Astrocyte (in vitro differentiated cells and primary cell): ENCODE measurements around the gene FAM3B. TPM values are rescaled to one million over a fixed set of nuclear protein-coding genes. Genes with fewer than 3 reads are reported as not detected.

ENCODE experiments used
- DNase-seq: peaks from one replicate; pipeline ENCODE4 v3.0.0-alpha.2; 2010; ENCODE audit warnings: low read depth
- FAIRE-seq: peaks from 2 replicates; lab custom pipeline; 2011; peaks lifted over from hg19 to GRCh38; lab: Jason Lieb, UNC
- H2AFZ ChIP-seq: 2 replicates; pipeline ENCODE4 v1.6.0; 2012; ENCODE audit warnings: low read depth, low read length, inconsistent platforms
- H3K27ac ChIP-seq: 2 replicates; pipeline ENCODE4 v1.5.1; 2011; ENCODE audit warnings: low read depth, low read length, inconsistent platforms
- H3K27me3 ChIP-seq: 2 replicates; pipeline ENCODE4 v1.6.0; 2011; ENCODE audit warnings: low read length, inconsistent platforms; ENCODE audit not compliant: insufficient read depth
- H3K36me3 ChIP-seq: 2 replicates; pipeline ENCODE4 v1.5.1; 2011; ENCODE audit warnings: low read length, inconsistent platforms; ENCODE audit not compliant: insufficient read depth
- H3K4me1 ChIP-seq: 2 replicates; pipeline ENCODE4 v1.5.1; 2011; ENCODE audit warnings: low read length, inconsistent platforms; ENCODE audit not compliant: insufficient read depth
- H3K4me2 ChIP-seq: 2 replicates; pipeline ENCODE4 v1.6.0; 2012; ENCODE audit warnings: low read length, inconsistent platforms
- H3K4me3 ChIP-seq: 2 replicates; pipeline ENCODE4 v1.5.1; 2011; ENCODE audit warnings: low read depth, mild to moderate bottlenecking, low read length, inconsistent platforms; ENCODE audit not compliant: insufficient read depth
- H3K79me2 ChIP-seq: 2 replicates; pipeline ENCODE4 v1.6.0; 2012; ENCODE audit warnings: mild to moderate bottlenecking, low read length, inconsistent platforms; ENCODE audit not compliant: insufficient read depth
- H3K9ac ChIP-seq: 2 replicates; pipeline ENCODE4 v1.6.0; 2012; ENCODE audit warnings: mild to moderate bottlenecking, low read length, inconsistent platforms
- H3K9me3 ChIP-seq: 2 replicates; pipeline ENCODE4 v1.5.1; 2012; ENCODE audit warnings: low read depth, mild to moderate bottlenecking, low read length, inconsistent platforms; ENCODE audit not compliant: insufficient read depth
- H4K20me1 ChIP-seq: 2 replicates; pipeline ENCODE4 v1.6.0; 2012; ENCODE audit warnings: low read length, inconsistent platforms; ENCODE audit not compliant: insufficient read depth
- H3K27ac Mint-ChIP-seq: one replicate; pipeline ENCODE4 v1.8.0; 2021; ENCODE audit warnings: mild to moderate bottlenecking, mixed read lengths; ENCODE audit not compliant: unreplicated experiment
- H3K27me3 Mint-ChIP-seq: one replicate; pipeline ENCODE4 v1.8.0; 2021; ENCODE audit warnings: low read depth, mixed read lengths; ENCODE audit not compliant: unreplicated experiment
- H3K36me3 Mint-ChIP-seq: one replicate; pipeline ENCODE4 v1.8.0; 2021; ENCODE audit warnings: low read depth, mixed read lengths; ENCODE audit not compliant: unreplicated experiment
- H3K4me1 Mint-ChIP-seq: one replicate; pipeline ENCODE4 v1.8.0; 2021; ENCODE audit warnings: low read depth, mixed read lengths; ENCODE audit not compliant: unreplicated experiment
- H3K4me3 Mint-ChIP-seq: one replicate; pipeline ENCODE4 v1.8.0; 2021; ENCODE audit warnings: mild to moderate bottlenecking, moderate library complexity, mixed read lengths; ENCODE audit not compliant: unreplicated experiment
- H3K9me3 Mint-ChIP-seq: one replicate; pipeline ENCODE4 v1.8.0; 2021; ENCODE audit warnings: mild to moderate bottlenecking, mixed read lengths; ENCODE audit not compliant: unreplicated experiment
- CTCF ChIP-seq: IDR thresholded peaks from 2 replicates; pipeline ENCODE4 v1.5.1; 2011; ENCODE audit warnings: low read depth, mild to moderate bottlenecking, inconsistent platforms, low read length, moderate library complexity; ENCODE audit not compliant: insufficient read depth
- EZH2 ChIP-seq: IDR thresholded peaks from 2 replicates; pipeline ENCODE4 v1.6.1; 2012; ENCODE audit warnings: mild to moderate bottlenecking, low read length, inconsistent platforms; ENCODE audit not compliant: insufficient read depth
- total RNA-seq: library from RNA; stranded (reverse); gene quantifications from 2 replicates; pipeline ENCODE4 v1.2.1, GENCODE V29; 2021

FAM3B gene
- total RNA-seq, 1 donor from 2014 or later = not detected

DNA sequence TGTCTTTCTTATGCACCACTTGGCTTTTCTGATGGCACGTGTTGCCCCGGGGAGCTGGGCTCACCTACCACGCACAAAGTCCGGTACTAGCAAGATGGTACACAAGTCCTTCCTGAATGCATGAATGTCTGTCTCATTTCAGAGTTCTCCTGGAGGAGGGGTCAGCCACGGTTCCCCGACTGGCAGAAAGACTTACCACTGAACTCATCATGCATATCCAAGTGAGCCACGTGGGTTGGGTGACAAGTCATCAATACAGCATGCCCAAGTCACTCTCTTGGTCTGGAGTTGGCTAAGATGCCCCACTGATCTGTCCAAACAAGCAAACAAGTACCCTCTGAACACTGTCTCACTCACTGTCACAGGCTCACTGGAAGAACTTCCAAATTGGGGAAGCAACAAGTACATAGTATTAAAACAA, 80.9 kb downstream of the FAM3B start:
- Histone ChIP-seq H3K79me2 (no peaks in the 10 kb centered on the region), H3K9ac (no peak overlapping the region), H3K4me2 (no peak overlapping the region), H3K36me3 (no peaks in the 10 kb centered on the region), H3K4me3 (no peak overlapping the region), H3K27ac (no peak overlapping the region), H3K27me3 (peaks cover 11% of the 10 kb centered on the region), H2AFZ (no peak overlapping the region), H3K4me1 (no peaks in the 10 kb centered on the region), H3K9me3 (no peaks in the 10 kb centered on the region), H4K20me1 (no peaks in the 10 kb centered on the region)
- FAIRE-seq = no peak
- H3K27me3 Mint-ChIP-seq = peaks cover 32% of the 10 kb centered on the region
- H3K4me1 Mint-ChIP-seq = peaks cover 5% of the 10 kb centered on the region
- H3K4me3 Mint-ChIP-seq = no peak overlapping the region
- peaks cover 27% of the 10 kb centered on the region for H3K36me3 Mint-ChIP-seq
- H3K27ac Mint-ChIP-seq = no peak overlapping the region
- DNase-seq = no peak
- H3K9me3 Mint-ChIP-seq = peaks cover 3% of the 10 kb centered on the region
- TF ChIP-seq EZH2 (no peak), CTCF (no peak)

DNA sequence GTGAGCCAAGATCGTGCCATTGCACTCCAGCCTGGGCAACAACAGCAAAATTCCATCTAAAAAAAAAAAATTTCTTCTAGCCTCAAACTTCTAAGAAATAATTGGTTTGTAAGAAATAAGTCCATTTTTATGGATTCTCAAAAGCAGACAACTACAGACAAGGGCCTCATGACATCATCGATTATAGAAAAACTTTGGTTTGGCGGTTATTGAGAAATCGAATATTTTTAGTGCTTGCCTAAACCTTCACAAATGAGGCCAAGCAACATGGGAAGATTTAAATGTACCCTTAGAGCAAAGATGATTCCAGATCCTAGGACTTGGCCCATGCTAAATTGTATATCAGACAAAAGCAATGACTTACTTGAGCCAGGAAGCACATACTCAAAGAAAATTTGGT, 81.7 kb downstream of the FAM3B start:
- no peak for DNase-seq
- peaks cover 32% of the 10 kb centered on the region for H3K27me3 Mint-ChIP-seq
- no peak overlapping the region for H3K27ac ChIP-seq
- H3K79me2 ChIP-seq = no peaks in the 10 kb centered on the region
- no peak overlapping the region for H3K27ac Mint-ChIP-seq
- H3K9me3 Mint-ChIP-seq = peaks cover 6% of the 10 kb centered on the region
- no peak overlapping the region for H3K4me3 Mint-ChIP-seq
- H4K20me1 ChIP-seq = no peaks in the 10 kb centered on the region
- H3K9ac ChIP-seq = no peak overlapping the region
- no peak overlapping the region for H2AFZ ChIP-seq
- no peaks in the 10 kb centered on the region for H3K36me3 ChIP-seq
- H3K4me1 ChIP-seq = no peaks in the 10 kb centered on the region
- no peak overlapping the region for H3K4me2 ChIP-seq
- no peaks in the 10 kb centered on the region for H3K9me3 ChIP-seq
- H3K4me3 ChIP-seq = no peak overlapping the region
- FAIRE-seq = no peak
- peaks cover 5% of the 10 kb centered on the region for H3K4me1 Mint-ChIP-seq
- TF ChIP-seq EZH2 (no peak), CTCF (no peak)
- peaks cover 11% of the 10 kb centered on the region for H3K27me3 ChIP-seq
- H3K36me3 Mint-ChIP-seq = peaks cover 27% of the 10 kb centered on the region

GRCh38 chr21:41398831-41399230, 82.2 kb downstream of the FAM3B start:
- H3K27me3 ChIP-seq = peaks cover 11% of the 10 kb centered on the region
- Mint-ChIP-seq H3K27ac (no peak overlapping the region), H3K4me3 (no peak overlapping the region), H3K36me3 (peaks cover 25% of the 10 kb centered on the region), H3K27me3 (peaks cover 27% of the 10 kb centered on the region), H3K9me3 (peaks cover 6% of the 10 kb centered on the region), H3K4me1 (peaks cover 5% of the 10 kb centered on the region)
- no peak overlapping the region for H3K4me2 ChIP-seq
- H3K27ac ChIP-seq = no peak overlapping the region
- H3K79me2 ChIP-seq = no peaks in the 10 kb centered on the region
- no peak for FAIRE-seq
- H3K4me1 ChIP-seq = no peaks in the 10 kb centered on the region
- no peak overlapping the region for H3K4me3 ChIP-seq
- H3K9ac ChIP-seq = no peak overlapping the region
- no peak for TF ChIP-seq CTCF
- TF ChIP-seq EZH2 = no peak
- no peak for DNase-seq
- H4K20me1 ChIP-seq = no peaks in the 10 kb centered on the region
- H3K36me3 ChIP-seq = no peaks in the 10 kb centered on the region
- no peak overlapping the region for H2AFZ ChIP-seq
- H3K9me3 ChIP-seq = no peaks in the 10 kb centered on the region
